Measurements from ENCODE around the gene LMF1.
"Not testable (repeated sequence)": the region's sequence is repeated elsewhere in the genome, so short reads cannot be mapped to it uniquely, and the experiment has no call there.

The LMF1 gene

GRCh38 chr16:876041-876335, 94.8 kb downstream of the LMF1 start:
- no peak for DNase-seq

DNA sequence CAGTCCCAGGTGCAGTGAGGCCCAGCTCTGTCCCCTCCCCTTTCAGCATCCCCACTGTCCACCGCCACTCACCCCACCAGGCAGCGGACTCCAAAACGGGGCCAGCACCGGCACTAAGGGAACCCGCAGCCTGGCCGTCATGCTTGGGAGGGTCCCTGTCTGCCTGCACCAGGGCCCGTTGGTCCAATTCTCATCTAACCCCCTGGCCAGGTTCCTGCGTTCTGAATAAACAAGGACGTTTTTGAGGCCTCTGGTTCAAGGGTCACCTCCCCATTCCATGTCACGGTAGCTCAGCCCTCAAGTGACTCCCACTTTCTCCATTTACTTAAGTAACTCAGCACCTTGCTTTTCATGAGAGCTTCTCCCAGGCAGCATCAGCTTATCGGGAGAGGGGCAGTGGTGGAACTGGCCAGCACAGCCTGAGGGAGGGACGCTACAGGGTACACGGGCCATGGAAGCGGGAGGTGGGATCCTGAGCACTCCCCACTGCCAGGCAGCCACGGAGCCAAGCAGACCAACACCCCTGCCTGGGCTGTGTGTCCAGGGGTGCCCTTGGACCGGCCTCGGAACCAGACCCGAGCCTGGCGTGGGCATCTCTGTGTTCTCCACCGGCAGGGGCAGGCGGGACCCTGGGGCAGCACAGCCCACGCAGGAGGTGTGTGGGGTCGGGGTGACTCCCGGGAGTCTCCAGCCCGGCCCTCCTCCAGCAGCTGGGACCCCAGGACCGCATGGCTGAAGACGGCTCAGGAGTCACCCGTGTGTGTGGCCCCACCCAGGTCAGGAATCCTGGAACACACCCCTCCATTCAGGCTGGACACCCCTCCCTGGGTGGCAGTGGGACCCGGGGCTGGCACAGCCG, 95.4 kb downstream of the LMF1 start:
- DNase-seq: no peak

DNA sequence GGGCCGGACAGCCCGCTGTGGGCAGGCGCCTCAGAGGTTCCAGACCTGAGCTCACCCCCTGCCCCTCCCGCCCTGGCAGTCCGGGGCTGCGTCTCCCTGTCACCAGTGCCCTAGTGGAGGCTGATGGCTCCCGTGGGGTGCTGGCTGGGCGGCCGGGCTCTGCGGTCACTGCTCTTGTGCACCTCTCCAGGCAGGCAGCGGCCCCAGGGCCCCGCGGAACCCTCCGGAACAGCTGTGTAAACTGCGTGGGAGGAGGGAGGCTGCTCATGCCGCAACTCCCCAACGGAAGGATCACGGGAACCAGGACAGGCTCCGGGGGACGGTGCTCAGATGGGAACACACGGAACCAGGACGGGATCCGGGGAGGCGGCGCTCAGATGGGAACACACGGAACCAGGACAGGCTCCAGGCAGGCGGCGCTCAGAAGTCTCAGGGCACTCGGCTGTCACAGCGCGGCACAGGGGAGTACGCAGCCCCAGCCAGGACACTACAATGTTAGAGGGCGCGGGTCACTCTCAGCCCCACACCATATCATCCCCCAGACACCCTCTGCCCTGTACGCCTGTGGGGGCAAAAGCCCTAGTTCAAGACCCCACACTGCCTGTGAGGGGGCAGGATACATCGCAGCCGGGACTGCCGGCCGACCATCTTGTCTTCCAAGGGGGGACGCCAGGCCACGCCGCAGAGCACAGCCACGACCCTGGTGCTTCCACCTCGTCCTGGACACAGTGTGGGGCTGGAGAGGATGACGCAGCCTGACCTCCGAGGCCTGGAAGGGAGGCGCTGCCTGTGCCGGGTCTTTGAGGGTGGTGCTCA, 96.2 kb downstream of the LMF1 start:
- no peak for DNase-seq

GRCh38 chr16:873889-874288, 96.9 kb downstream of the LMF1 start:
- DNase-seq: no peak

DNA sequence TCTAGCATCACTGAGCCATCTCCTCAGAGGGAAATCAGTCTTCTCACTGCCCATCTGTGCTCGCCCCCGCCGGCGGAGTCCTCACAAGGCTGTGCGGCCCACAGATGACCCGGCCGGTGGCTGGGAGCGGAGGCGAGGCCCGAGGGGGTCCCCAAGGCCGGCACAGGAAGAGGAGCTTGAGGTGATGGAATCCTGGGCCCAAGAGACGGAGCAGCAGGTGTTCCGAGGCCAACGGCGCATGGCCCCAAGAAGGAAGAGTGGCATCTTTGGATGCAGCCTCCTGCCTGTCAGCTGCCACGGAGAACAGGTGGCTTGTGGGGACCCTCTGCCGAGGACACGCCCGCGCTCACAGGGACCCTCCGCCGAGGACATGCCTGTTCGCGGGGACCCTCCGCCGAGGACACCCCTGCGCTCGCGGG, 97.5 kb downstream of the LMF1 start:
- DNase-seq: no peak

DNA sequence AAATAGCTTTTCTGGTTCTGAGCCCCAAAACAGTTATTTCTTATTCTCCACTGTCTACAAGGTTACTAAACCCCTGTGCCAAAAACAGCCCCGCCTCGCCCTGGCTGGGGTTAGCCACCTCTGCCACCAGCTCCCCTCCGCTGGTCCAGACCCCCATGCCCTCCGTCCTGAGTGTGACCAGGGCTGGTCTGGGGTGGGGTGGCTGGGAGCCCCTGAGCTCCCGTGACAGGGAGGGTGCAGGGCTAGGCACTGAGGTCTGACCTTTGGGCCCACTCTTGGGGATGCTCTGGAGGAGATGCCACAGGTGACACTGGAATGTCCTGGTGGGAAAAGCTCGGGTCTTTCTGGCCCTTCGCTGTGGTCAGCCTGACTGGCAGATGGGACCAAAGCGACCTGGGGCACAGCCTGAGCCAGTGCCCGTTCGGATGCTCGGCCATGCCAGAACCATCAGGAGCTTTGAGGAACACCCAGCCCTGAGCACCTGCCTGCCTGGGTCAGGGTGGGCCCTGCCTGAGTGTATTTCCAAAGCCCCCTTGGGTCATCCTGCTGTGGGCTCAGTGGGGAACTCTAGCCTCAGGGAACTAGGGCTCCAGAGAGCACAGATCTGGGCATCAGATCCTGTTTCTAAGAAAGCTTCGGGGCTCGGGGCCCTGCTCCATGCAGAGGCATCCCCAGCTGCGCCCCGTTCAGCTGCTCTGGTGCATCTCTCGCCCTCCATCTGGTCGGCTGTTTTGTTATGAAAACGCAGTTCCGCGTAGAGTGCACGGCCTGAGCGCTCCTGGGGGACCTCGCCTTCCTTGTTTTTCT, 98.1 kb downstream of the LMF1 start:
- no peak for DNase-seq

DNA sequence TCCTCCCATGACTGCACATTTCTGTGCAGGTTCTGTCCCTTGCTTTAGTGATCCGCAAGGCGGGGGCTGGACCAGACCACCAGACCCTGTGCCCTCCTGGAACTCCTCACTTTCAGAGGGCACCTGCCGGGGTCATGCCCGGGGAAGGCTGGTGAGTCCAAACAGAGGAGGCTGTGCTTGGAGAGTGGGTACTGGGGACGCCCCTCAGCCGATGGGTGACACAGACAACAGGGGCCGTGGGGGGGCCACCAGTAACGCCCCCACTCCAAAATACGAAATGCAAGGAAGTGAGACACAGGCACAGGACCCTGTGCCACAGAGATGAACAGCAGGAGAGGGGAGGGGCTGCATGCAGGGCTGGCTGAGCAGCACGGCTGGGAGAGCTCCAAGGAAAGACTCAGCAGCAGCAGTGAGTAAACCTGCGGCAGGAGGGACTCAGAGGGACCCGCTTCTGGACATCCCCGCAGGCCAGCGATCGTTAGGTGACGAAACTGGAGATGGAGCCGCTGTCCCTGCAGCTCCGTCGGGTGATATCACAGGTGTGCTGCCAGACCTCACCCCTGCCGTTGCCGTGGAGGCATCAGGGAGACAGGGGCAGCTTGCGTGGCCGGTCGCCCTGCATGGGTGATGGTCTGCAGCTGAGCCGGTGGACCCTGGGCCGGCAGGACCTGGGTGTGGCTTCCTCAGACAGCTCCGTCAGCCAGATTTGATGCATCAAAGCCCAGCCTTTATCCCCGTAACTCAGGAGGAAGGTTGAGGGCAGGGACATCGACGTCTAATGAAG, 99.0 kb downstream of the LMF1 start:
- DNase-seq: no peak

DNA sequence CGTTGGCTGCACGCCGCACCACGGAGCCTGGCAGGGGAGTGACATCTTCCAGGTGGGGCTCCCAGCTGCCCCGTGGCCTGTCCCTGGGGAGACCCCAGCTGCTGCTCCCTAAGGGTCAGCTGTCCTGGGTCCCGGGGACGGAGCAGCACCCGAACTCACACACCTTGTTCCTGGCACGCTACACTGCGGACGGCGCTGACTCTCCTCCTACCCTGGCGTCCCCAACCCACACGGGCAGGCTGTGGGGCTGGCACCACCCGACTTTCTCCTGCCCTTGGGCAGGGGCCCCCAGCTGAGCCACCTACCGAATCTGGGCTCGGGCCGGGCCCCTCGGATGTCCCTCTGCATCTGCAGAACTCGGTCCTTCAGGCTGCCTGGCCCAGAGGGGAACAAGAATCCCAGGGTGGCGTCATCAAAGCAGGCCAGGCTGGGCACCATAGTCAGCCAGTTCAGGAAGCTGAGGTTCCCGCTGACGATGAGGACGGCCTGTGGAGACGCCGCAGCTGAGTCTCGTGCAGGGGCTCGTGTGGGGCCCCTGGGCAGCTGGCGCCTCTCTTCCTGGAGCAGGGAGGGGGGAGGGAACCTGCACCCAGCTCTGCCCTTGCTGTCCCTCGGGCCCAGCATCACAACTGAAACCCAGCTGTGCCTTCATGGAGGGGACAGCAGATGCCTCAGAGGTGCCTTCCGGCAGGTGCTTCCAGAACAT, 99.8 kb downstream of the LMF1 start:
- DNase-seq: no peak

GRCh38 chr16:869823-870641, 100.8 kb downstream of the LMF1 start:
- DNase-seq: no peak

DNA sequence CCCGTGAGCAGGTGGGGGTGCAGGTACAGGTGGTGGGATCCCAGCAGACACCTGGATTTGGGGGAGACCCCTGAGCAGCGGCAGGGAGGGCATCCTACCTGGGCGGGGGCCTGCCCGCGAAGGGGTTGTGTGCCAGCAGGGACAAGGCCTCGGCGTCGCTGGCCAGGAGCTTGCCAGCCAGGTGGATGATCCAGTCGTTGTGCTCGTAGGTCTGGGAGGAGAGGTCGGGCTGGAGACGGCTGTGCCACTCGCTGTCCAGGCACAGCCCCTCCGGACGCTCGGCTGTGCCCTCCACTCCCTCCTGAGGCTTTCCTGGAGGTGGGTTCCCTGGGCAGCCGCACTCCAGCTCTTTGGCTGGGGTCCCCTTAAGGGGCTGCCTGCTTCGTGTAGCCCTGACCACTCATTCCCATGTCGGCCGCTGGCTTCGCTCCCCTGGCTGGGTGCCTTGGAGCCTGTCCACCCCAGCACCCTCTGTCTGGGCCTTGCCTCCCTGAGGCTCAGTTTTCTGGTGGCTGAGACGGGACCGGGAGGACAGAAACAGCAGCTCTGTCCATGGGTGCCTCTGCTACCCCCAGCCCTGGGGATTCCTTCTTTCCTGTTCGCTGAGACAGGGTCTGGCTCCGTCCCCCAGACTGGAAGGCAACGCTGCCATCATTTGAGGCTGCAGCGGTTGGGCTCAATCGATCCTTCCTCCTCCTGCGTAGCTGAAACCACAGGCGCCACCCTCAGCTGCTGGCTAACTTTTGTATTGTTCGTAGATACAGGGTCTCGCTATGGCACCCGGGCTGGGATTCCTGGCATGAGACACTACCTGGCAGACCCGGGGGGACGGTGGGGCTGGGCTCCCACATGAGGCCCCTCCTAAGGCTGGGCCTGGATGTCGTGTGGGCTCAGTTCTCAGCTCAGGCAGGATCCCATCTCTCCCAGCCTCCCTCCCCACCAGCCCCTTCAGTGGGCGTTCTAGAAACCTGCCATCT, 101.7 kb downstream of the LMF1 start:
- no peak for DNase-seq

- no peak for DNase-seq
These were observed 102.4 kb downstream of the LMF1 start for GRCh38 chr16:868386-868755.

GRCh38 chr16:867421-868385, 103.1 kb downstream of the LMF1 start:
- no peak for DNase-seq

- no peak for DNase-seq
These were observed 104.4 kb downstream of the LMF1 start for GRCh38 chr16:866252-866896.

GRCh38 chr16:865026-865425, 105.8 kb downstream of the LMF1 start:
- DNase-seq: no peak

DNA sequence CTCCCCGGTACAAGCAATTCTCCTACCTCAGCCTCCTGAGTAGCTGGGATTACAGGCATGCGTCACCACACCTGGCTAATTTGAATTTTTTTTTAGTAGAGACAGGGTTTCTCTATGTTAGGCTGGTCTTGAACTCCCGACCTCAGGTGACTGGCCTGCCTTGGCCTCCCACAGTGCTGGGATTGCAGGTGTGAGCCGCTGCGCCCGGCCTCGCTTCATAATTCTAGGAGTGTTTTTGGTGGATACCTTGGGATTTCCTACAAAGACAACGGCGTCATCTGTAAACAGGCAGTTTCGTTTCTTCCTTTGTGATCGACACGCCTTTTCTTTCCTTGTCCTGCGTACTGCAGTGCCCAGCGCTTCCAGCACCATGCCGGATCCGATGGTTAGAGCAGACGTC, 109.3 kb downstream of the LMF1 start:
- no peak for DNase-seq

DNA sequence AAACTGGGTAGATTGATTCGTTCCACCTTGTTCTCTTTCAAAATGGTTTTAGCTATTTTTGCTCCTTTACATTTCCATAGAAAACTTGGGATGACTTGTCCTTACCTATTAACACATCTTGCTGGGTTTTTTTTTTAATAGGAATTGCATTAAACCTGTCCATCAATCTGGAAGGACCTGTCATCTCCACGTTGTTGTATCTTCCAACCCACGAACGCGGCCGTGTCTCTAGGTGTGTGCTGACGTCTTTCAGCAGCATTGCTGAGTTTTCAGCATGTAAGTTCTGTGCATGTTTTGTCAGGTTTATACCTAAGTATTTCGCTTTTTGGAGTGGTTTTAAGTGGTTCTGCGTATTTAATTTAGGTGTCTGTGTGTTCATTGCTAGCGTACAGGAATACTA, 109.9 kb downstream of the LMF1 start:
- DNase-seq: no peak

DNA sequence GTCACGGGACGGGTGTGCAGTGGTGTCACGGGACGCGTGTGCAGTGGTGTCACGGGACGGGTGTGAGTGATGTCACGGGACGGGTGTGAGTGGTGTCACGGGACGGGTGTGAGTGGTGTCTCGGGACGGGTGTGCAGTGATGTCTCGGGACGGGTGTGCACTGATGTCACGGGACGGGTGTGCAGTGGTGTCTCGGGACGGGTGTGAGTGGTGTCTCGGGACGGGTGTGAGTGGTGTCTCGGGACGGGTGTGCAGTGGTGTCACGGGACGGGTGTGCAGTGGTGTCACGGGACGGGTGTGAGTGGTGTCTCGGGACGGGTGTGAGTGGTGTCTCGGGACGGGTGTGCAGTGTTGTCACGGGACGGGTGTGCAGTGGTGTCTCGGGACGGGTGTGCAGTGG, 111.8 kb downstream of the LMF1 start:
- DNase-seq: not testable (repeated sequence)

- not testable (repeated sequence) for DNase-seq
These were observed 112.3 kb downstream of the LMF1 start for GRCh38 chr16:858441-858840.
